GM21447 (cell line): ENCODE results near the gene SV2C.
"Not testable (repeated sequence)": the region's sequence is repeated elsewhere in the genome, so short reads cannot be mapped to it uniquely, and the experiment has no call there.

Experiments used
- ATAC-seq: cut with Tn5 transposase; IDR thresholded peaks from one replicate; pipeline ENCODE4 v1.9.1; 2021; ENCODE audit not compliant: unreplicated experiment

Gene SV2C

DNA sequence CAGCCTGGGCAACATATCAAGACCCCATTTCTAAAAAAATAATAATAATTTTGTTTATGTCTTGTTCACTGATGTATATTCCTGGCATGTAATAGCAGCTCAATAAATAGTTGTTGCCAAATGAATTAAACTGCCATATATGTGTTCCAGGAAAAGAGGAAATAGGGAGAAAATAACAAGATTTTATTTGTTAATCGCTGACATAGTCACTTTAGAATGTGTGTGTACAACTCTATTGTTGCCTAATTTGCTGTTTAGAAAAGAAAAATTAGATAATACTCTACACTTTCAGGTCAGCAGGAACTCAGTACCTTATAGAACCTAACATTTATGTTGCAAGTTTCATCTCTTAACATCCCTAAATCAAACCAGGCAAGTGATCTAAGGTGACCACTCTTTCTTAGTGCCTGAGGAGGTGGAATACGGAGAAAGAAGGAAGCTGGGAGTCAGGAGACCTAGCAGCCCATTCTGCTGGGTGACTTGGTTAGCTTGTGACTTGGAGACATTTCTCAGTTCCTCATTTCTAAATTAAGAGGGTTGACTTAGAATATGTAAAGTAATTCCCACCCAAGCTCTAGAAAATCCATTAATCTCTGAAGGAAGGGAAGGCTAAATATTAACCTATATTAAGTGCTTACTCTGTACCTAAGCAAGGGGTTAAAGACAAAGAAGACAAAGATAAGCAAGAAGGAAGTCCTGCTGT, 209.6 kb downstream of the SV2C start:
- peak; percentile 92 for ATAC-seq

DNA sequence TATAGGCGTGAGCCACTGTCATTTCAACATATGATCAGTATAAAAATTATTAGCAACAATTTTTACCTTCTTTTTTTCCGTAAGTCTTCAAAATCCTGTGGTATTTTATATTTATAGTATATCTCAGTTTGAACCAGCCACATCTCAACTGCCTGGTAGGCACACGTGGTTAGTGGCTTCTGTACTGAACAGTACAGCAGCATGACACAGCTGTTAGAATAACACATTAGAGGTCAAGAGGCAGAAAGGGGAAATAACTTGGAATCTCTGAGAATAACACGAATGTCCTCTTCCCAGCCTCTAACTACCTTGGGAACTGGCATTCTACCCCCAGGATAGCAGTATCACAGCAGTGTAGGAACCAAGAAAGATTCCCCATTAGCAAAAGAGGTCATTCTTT, 211.4 kb downstream of the SV2C start:
- ATAC-seq, result no peak

DNA sequence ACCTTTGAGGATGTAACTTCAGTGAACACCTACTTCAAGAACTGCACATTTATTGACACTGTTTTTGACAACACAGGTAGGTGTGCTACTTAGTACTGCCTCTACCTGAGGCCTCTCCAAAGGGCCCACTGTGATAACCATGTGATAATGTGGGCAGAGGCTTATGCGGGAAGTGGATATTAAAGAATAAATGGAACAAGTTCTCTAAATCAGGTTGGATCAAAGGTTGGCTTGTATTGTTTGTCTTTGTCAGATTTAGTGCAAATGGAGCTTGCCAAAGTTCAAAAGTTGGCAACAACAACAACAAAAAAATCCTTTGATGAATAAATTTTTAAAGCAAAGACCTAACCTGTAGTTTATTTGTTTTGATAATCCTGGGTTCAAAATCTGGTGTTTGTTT, 215.7 kb downstream of the SV2C start:
- no peak for ATAC-seq

DNA sequence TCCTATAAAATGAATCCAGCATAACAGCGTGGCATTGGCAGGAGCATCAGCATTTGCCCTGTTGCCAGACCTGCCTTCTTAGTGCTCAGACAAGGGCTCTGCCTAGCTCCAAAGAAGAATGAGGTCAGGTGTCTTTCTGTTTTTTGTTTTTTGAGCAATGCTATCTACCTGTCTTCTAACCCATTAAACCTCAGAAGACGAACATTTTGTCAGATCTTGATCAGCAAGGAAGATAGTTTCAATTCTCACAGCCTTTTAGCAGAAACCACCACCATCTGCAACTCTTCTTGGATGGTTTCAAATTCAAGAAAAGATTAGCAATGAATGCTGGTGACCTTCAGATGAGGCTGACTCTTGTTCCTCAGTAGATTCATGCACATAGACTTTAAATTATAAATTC, 216.4 kb downstream of the SV2C start:
- ATAC-seq, result no peak

DNA sequence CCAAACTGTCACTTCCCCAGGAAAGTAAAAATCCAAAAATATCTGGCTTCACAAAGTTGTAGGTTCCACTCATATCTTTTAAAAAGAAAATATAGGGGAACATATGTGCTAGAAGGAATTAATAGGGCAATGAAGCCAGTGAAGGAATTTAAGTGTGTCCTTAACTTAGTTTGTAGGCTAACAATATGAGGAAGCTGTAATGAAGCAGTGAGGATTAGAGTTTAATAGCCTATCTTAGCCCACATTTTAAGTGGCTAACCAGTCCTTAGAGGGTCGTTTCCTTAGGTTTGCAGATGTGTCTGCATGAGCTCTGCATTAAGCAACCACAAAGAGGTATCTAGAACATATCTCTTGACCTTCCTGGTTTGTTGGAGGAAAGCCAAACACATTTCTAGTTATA, 218.7 kb downstream of the SV2C start:
- not testable (repeated sequence) for ATAC-seq

- not testable (repeated sequence) for ATAC-seq
Observed at GRCh38 chr5:76302661-76303060, 219.5 kb downstream of the SV2C start.

DNA sequence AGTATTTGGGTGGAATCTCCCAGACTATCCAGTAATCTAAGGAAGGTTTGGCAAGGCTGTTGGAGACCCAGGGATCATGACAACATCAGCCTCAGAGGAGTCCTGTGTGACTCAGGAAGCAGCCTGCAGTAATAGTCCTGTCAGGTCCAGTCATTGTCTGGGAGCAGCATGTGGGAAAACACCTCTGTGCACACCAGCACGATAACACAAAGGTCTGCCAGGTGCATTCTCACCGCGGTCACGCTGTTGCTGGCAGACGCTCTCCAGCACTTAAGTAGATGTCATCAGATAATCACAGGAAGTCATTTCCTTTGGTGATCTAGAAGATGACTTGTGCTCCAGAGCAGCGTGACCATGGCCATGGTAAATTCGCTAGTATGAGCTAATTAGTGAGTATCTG, 220.7 kb downstream of the SV2C start:
- peak; percentile 78 for ATAC-seq

GRCh38 chr5:76305269-76305668, 222.1 kb downstream of the SV2C start:
- no peak for ATAC-seq

DNA sequence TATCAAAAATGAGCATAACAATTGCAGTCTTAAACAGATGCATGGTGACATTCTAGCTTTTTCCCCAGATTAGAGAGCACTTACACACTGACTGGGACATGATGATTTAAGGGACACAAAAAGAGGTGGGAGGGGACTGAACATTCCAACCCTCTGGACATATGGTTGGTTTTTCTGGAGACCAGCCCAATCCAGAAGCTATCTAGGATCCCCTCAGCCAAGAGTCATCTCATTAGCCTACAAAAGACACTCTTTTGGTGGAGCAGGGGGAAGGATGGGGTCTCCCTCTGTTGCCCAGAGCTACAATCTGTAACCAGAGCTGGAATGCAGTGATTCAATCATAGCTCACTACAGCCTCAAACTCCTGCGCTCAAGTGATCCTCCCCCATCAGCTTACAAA, 222.6 kb downstream of the SV2C start:
- no peak for ATAC-seq

- no peak for ATAC-seq
Observed at GRCh38 chr5:76310208-76310607, 227.0 kb downstream of the SV2C start.

DNA sequence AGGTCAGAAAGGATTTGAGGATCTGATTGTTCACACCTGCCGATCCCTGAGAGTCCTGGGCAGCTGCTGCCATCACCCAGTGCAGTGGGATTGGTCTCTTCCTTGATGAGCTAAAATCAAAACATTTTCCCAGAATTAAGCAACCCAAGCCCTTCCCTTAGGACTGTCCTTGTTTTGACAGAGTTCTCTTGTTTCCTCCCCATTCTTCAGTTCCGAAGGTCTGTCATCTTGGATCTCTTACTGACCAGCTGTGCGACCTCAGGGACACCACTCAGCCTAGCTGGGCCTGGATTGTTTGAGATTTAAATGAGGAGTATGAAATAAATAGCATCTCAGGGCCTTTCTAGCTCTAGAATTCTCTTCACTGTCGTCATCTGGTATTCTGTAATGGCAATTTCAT, 229.6 kb downstream of the SV2C start:
- ATAC-seq, result no peak

GRCh38 chr5:76314643-76315042, 231.5 kb downstream of the SV2C start:
- ATAC-seq, result no peak

GRCh38 chr5:76319673-76320072, 236.5 kb downstream of the SV2C start:
- no peak for ATAC-seq

GRCh38 chr5:76323494-76323893, 240.3 kb downstream of the SV2C start:
- not testable (repeated sequence) for ATAC-seq

DNA sequence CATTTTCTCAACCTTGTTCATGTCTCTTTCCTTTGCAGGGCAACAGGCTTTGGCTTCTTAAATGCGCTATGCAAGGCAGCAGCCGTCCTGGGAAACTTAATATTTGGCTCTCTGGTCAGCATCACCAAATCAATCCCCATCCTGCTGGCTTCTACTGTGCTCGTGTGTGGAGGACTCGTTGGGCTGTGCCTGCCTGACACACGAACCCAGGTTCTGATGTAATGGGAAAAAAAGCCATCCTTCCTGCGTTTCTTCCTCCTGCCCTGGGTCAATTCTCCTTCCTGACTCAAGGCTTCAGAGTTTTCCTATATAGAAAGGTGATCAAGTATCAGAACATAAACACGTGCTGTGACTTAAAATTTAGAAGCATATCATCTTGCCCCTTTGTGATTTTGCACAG, 242.1 kb downstream of the SV2C start:
- no peak for ATAC-seq

GRCh38 chr5:76325876-76326491, 242.8 kb downstream of the SV2C start:
- no peak for ATAC-seq

DNA sequence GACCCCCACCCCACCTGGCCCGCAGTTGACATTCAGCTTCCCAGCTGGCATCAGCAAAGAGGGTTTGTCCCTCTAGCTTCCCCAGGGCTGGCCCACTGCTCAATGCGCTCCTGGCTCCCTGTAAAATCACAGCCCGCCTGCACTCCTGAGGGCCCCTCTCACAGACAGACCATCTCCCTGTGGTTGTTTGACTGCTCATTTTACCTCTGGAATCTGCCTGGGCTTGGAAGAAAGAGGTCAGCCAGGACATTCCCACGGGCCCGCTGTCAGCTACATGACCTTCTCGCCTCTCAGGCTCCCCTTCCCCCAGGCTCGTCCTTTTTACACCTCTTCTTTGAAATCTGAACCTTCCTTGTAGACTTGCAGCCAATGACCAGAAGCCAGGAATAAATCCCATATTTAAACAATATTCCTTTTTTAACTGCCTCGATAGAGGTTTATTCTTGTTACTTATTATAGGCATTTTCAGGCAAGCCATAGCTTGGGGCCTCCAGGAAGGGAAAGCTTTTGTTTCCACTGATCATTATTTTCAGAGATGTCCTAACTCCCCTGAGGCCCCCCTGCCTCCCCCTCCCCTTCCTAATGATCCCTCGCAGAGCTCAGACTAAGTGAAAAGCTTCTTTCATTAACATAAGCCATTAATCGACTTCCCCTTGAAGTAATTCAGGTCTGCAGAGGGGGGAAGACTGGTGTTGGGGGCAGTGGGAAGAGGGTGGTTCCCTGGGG, 243.6 kb downstream of the SV2C start:
- ATAC-seq, result no peak

DNA sequence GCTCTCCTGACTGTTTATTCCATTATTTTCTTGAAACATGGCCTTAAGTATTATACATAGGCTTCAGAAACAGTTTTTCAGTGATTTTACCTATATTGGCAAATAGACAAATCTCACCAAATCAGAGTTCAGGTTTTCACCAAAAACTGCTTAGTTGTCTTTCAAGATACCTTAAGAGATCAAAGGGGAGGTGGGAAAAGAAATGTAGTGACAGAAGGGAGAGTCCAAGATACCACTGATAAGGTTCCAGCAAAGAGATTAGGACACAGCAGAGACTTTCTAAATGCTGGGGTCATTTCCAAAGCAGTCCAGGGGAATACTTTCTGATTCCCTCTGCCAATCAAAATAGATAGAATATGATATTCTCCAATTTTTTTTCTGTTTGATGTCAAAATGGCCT, 246.2 kb downstream of the SV2C start:
- no peak for ATAC-seq

GRCh38 chr5:76331126-76331525, 247.9 kb downstream of the SV2C start:
- no peak for ATAC-seq

DNA sequence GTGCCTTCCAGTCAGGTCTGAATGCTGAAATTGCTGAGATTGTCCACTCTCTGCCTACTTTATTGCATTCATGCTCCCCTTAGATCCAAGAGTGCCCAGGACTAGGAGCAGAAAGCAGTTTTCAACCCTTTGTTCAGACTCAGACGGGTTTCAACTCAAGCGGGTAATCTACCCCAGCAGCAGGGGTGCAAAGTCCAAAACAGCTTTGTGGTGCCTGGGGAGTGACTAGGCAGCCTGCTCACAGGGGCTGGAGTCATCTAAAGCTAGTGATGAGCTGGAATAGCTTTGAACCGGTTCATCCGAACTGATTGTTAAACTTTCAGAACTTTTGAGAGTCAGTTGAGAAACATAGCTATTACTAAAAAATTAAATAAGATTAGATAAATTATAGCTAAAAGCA, 248.9 kb downstream of the SV2C start:
- ATAC-seq, result no peak

DNA sequence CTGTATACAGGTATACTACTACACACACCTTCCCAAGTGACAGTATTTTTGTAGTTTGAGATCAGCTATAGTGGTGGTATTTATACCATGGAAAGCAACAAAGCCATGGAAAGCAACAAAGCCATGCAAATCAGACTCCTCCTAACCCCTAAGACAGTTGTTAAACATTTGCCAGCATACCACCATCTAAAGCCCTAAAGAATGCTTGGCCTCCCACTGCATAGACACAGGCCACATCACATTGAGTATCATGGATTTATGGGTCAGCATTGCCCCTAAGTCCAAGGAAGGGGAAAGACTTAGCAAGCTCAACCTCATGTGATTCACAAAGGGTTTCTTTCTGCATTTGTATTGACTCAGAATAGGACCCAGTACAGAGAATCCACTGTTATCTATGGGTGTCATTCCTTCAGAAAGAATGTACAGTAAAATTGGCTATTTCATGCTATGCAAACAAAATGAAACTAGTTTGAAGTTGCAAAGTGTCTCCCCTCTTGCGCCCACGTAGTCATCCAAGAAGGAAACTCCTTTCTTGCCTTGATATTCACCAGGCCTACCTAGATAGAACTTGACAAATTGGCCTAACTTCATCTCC, 249.5 kb downstream of the SV2C start:
- no peak for ATAC-seq

GRCh38 chr5:76333571-76333970, 250.4 kb downstream of the SV2C start:
- ATAC-seq, result no peak
